GM23338 (cell line): ENCODE results near the gene C22orf42. TPM values are rescaled to one million over a fixed set of nuclear protein-coding genes. Genes with fewer than 3 reads are reported as not detected.
"Not testable (repeated sequence)": the region's sequence is repeated elsewhere in the genome, so short reads cannot be mapped to it uniquely, and the experiment has no call there.

ENCODE experiments used
- ATAC-seq: fragments of 200-7000 bp; cut with Tn5 transposase; 3 replicates; pipeline ENCODE4 v1.9.1; 2020
- DNase-seq: peaks from one replicate; pipeline ENCODE4 v3.0.0-alpha.2; 2015; ENCODE audit warnings: low spot score
- H2AFZ ChIP-seq: fragments of 200-600 bp; sonication (generic); 2 replicates; pipeline ENCODE4 v1.8.0; 2016; ENCODE audit warnings: antibody characterized with exemption, mild to moderate bottlenecking, moderate library complexity
- H3F3A ChIP-seq: fragments of 200-600 bp; sonication (generic); replicated peaks from 2 replicates; pipeline ENCODE4 v1.8.0; 2017; ENCODE audit warnings: antibody characterized with exemption, mixed run types, low read depth
- H3K27ac ChIP-seq: fragments of 200-600 bp; sonication (generic); 2 replicates; pipeline ENCODE4 v1.6.1; 2016; ENCODE audit warnings: low read depth
- H3K27me3 ChIP-seq: fragments of 200-600 bp; sonication (generic); 2 replicates; pipeline ENCODE4 v1.8.0; 2016; ENCODE audit warnings: mild to moderate bottlenecking, mixed run types, moderate library complexity; ENCODE audit not compliant: insufficient read depth
- H3K36me3 ChIP-seq: fragments of 200-600 bp; sonication (generic); 2 replicates; pipeline ENCODE4 v1.8.0; 2016; ENCODE audit warnings: mild to moderate bottlenecking; ENCODE audit not compliant: insufficient read depth
- H3K4me1 ChIP-seq: fragments of 200-600 bp; sonication (generic); 2 replicates; pipeline ENCODE4 v1.8.0; 2016; ENCODE audit warnings: mild to moderate bottlenecking, moderate library complexity; ENCODE audit not compliant: insufficient read depth
- H3K4me2 ChIP-seq: fragments of 200-600 bp; sonication (generic); 2 replicates; pipeline ENCODE4 v1.7.1; 2017; ENCODE audit warnings: mixed run types
- H3K4me3 ChIP-seq: fragments of 200-600 bp; sonication (generic); 2 replicates; pipeline ENCODE4 v1.6.1; 2016; ENCODE audit warnings: mixed run types
- H3K79me2 ChIP-seq: fragments of 200-600 bp; sonication (generic); replicated peaks from 2 replicates; pipeline ENCODE4 v1.8.0; 2017; ENCODE audit warnings: mild to moderate bottlenecking; ENCODE audit not compliant: insufficient read depth
- H3K9me2 ChIP-seq: fragments of 200-600 bp; sonication (generic); 2 replicates; pipeline ENCODE4 v1.8.0; 2017; ENCODE audit not compliant: insufficient read depth
- H4K20me1 ChIP-seq: fragments of 200-600 bp; sonication (generic); replicated peaks from 2 replicates; pipeline ENCODE4 v1.8.0; 2017; ENCODE audit warnings: mild to moderate bottlenecking; ENCODE audit not compliant: insufficient read depth
- H3K27ac Mint-ChIP-seq: 2 replicates; pipeline ENCODE4 v1.8.0; 2020; ENCODE audit warnings: inconsistent platforms, mild to moderate bottlenecking, moderate library complexity, mixed read lengths
- H3K27me3 Mint-ChIP-seq: 3 replicates; pipeline ENCODE4 v1.8.0; 2022; ENCODE audit warnings: low read depth, mild to moderate bottlenecking, moderate library complexity, mixed read lengths, inconsistent platforms; ENCODE audit not compliant: insufficient read depth, poor library complexity
- H3K36me3 Mint-ChIP-seq: 3 replicates; pipeline ENCODE4 v1.8.0; 2021; ENCODE audit warnings: low read depth, mild to moderate bottlenecking, inconsistent platforms, moderate library complexity, mixed read lengths
- H3K4me1 Mint-ChIP-seq: 3 replicates; pipeline ENCODE4 v1.8.0; 2020; ENCODE audit warnings: mild to moderate bottlenecking, inconsistent platforms, mixed read lengths
- H3K4me3 Mint-ChIP-seq: 3 replicates; pipeline ENCODE4 v1.8.0; 2021; ENCODE audit warnings: moderate library complexity, mild to moderate bottlenecking, inconsistent platforms, mixed read lengths
- H3K9me3 Mint-ChIP-seq: 3 replicates; pipeline ENCODE4 v1.8.0; 2020; ENCODE audit warnings: moderate library complexity, mild to moderate bottlenecking, inconsistent platforms, mixed read lengths
- JUNB ChIP-seq: IDR thresholded peaks from one replicate; pipeline ENCODE4 v1.6.1; 2016; ENCODE audit warnings: antibody characterized with exemption; ENCODE audit not compliant: unreplicated experiment
- POLR2AphosphoS5 ChIP-seq: IDR thresholded peaks from 2 replicates; pipeline ENCODE4 v1.6.1; 2016; ENCODE audit warnings: antibody characterized with exemption, low read depth
- ZNF331 ChIP-seq: fragments of 250-450 bp; sonication (Bioruptor Pico); IDR thresholded peaks from 2 replicates; pipeline ENCODE4 v1.5.0; 2020; ENCODE audit warnings: low read depth, mild to moderate bottlenecking, moderate library complexity
- polyA plus RNA-seq: library from polyadenylated mRNA; unstranded; fragments of >200 nt; fragmentation: Nextera tagmentation; extraction: Ambion mirVana; gene quantifications from 2 replicates; pipeline ENCODE4 v1.2.1, GENCODE V29; 2016
- total RNA-seq: library from RNA; depleted of rRNA; stranded (reverse); fragments of >200 nt; shearing (Covaris generic); gene quantifications from 2 replicates; pipeline ENCODE4 v1.2.3, GENCODE V29; 2014
- TF ChIP-seq, protein P1 (sequence below): IDR thresholded peaks from one replicate; pipeline ENCODE4 v1.6.1; 2018; ENCODE audit warnings: antibody characterized with exemption; ENCODE audit not compliant: unreplicated experiment
- TF ChIP-seq, protein P2 (sequence below), 2 experiments: fragments of 200-600 bp in 1 of 2; sonication (generic) in 1 of 2; conservative IDR thresholded peaks; 2 replicates each; pipeline versions ENCODE4 v1.5.1 to v1.6.1; 2016 to 2017; ENCODE audit warnings: antibody characterized with exemption in 2 of 2, low read depth in 2 of 2, mild to moderate bottlenecking in 2 of 2, moderate library complexity in 1 of 2
- TF ChIP-seq, protein P3 (sequence below): IDR thresholded peaks from 2 replicates; pipeline ENCODE4 v1.6.1; 2016; ENCODE audit warnings: antibody characterized with exemption

C22orf42 gene
- total and polyA plus RNA-seq, 2 experiments from 2014 or later = 0.76 to 1.2 TPM

DNA sequence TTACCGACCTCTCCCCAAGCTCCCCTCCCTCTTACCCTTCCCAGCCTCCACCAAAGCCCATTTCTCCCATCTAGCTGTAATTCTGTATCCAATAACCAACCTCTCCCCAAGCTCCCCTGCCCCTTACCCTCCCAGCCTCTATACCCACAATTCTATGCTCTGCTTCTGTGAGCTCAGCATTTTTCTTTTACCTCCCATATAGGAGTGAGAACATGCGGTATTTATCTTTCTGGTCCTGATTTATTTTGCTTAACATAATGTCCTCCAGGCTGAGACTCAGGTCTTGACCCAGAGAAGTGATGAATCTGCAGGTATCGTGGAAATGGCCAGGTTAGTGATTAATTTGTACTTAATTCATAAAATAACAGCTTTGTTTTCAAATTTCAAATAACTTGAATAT is 36.8 kb upstream of the C22orf42 start:
- not testable (repeated sequence) for H3K27me3 Mint-ChIP-seq, H3K27ac ChIP-seq, H3K4me1 Mint-ChIP-seq, H3K4me1 ChIP-seq, H3K27ac Mint-ChIP-seq, H2AFZ ChIP-seq, H3K9me2 ChIP-seq, H3K4me3 ChIP-seq, H4K20me1 ChIP-seq, H3K36me3 ChIP-seq, H3F3A ChIP-seq, H3K27me3 ChIP-seq, ATAC-seq, H3K9me3 Mint-ChIP-seq, H3K4me3 Mint-ChIP-seq, H3K36me3 Mint-ChIP-seq, DNase-seq, H3K4me2 ChIP-seq, H3K79me2 ChIP-seq

DNA sequence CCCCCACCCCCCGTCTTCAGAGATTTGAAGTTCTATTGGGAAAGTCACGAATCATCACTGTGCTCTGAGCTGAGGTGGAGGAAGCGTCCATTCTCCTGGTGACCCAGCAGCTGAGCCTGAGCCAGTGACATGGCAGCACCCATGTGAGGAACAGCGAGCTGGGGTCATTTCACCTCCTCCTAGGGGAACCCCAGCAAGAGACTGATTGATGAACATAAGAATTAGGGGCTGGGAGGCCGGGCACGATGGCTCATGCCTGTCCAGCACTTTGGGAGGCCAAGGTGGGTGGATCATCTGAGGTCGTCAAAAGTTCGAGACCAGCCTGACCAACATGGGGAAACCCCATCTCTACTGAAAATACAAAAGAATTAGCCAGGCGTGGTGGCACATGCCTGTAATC is 34.2 kb upstream of the C22orf42 start:
- H3K4me2 ChIP-seq, H3K79me2 ChIP-seq, H3K36me3 ChIP-seq, ATAC-seq, H3K9me2 ChIP-seq, H3K36me3 Mint-ChIP-seq, H4K20me1 ChIP-seq, DNase-seq, H3K27ac Mint-ChIP-seq, H3K27me3 ChIP-seq, H3K27me3 Mint-ChIP-seq, H3K4me3 Mint-ChIP-seq, H2AFZ ChIP-seq, H3K4me1 Mint-ChIP-seq, H3F3A ChIP-seq, H3K9me3 Mint-ChIP-seq, H3K4me1 ChIP-seq, H3K27ac ChIP-seq, H3K4me3 ChIP-seq: not testable (repeated sequence)

DNA sequence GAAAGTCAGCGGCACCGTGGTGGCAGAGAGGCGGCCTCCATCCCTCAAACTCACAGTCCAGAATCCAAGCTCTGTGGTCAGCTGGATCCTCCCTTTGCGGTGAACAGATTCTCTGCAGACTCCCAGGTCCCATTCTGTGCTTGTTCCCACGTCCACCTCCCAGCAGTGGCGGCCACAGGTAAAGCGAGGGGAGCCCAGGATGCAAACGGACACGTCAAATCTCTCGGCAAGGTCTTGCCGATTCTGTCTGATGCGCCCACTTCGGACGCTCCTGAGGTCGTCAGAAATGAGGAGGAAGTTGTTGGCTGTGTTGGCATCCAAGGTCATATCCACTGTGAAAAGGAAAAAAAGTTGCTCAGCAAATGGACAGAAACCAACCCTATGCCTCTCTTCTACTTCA is 31.9 kb upstream of the C22orf42 start:
- not testable (repeated sequence) for H3K27ac ChIP-seq, H3K79me2 ChIP-seq, H3K4me1 ChIP-seq, H3K9me3 Mint-ChIP-seq, H3K36me3 Mint-ChIP-seq, H3K4me2 ChIP-seq, H3K4me1 Mint-ChIP-seq, H3K4me3 Mint-ChIP-seq, H3F3A ChIP-seq, H4K20me1 ChIP-seq, H2AFZ ChIP-seq, ATAC-seq, H3K27ac Mint-ChIP-seq, H3K27me3 ChIP-seq, H3K9me2 ChIP-seq, H3K36me3 ChIP-seq, H3K4me3 ChIP-seq, DNase-seq
- H3K27me3 Mint-ChIP-seq = peaks cover 11% of the 10 kb centered on the region

DNA sequence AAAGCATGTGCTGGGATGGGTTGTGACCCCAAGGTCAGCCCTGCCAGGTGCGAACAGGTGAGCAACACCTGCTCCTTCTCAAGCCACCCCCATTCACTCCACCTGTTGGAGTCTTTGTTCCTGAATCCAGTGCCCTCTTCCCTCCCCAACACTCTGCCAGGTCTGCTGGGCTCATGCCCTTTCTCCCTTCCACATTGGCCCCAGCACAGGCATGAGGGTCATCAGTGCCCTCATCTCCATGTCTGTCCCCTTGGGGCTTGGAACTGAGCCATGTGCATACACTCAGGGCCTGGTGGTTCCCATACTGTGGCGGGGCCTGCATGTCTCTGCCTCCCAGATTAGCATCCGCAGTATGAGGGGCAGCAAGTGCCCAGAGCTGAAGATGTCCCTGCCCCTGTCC is 26.7 kb upstream of the C22orf42 start:
- no peaks in the 10 kb centered on the region for H3K9me2 ChIP-seq
- H3K79me2 ChIP-seq = no peaks in the 10 kb centered on the region
- H2AFZ ChIP-seq = no peak overlapping the region
- Mint-ChIP-seq H3K4me1 (no peaks in the 10 kb centered on the region), H3K27me3 (peaks cover 5% of the 10 kb centered on the region), H3K27ac (no peak overlapping the region), H3K9me3 (no peaks in the 10 kb centered on the region), H3K4me3 (no peak overlapping the region), H3K36me3 (no peaks in the 10 kb centered on the region)
- no peaks in the 10 kb centered on the region for H3K4me1 ChIP-seq
- DNase-seq (no peak), ATAC-seq (no peak)
- no peak overlapping the region for H3K4me2 ChIP-seq
- no peak overlapping the region for H3K4me3 ChIP-seq
- no peaks in the 10 kb centered on the region for H3F3A ChIP-seq
- H3K27ac ChIP-seq = no peak overlapping the region
- H3K36me3 ChIP-seq = no peaks in the 10 kb centered on the region
- no peaks in the 10 kb centered on the region for H4K20me1 ChIP-seq
- no peaks in the 10 kb centered on the region for H3K27me3 ChIP-seq
- TF ChIP-seq JUNB (no peak), POLR2AphosphoS5 (no peak), ZNF331 (CRISPR knock-in tag) (no peak)
- TF ChIP-seq, protein P1, sequence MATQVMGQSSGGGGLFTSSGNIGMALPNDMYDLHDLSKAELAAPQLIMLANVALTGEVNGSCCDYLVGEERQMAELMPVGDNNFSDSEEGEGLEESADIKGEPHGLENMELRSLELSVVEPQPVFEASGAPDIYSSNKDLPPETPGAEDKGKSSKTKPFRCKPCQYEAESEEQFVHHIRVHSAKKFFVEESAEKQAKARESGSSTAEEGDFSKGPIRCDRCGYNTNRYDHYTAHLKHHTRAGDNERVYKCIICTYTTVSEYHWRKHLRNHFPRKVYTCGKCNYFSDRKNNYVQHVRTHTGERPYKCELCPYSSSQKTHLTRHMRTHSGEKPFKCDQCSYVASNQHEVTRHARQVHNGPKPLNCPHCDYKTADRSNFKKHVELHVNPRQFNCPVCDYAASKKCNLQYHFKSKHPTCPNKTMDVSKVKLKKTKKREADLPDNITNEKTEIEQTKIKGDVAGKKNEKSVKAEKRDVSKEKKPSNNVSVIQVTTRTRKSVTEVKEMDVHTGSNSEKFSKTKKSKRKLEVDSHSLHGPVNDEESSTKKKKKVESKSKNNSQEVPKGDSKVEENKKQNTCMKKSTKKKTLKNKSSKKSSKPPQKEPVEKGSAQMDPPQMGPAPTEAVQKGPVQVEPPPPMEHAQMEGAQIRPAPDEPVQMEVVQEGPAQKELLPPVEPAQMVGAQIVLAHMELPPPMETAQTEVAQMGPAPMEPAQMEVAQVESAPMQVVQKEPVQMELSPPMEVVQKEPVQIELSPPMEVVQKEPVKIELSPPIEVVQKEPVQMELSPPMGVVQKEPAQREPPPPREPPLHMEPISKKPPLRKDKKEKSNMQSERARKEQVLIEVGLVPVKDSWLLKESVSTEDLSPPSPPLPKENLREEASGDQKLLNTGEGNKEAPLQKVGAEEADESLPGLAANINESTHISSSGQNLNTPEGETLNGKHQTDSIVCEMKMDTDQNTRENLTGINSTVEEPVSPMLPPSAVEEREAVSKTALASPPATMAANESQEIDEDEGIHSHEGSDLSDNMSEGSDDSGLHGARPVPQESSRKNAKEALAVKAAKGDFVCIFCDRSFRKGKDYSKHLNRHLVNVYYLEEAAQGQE = no peak
- TF ChIP-seq, protein P2, sequence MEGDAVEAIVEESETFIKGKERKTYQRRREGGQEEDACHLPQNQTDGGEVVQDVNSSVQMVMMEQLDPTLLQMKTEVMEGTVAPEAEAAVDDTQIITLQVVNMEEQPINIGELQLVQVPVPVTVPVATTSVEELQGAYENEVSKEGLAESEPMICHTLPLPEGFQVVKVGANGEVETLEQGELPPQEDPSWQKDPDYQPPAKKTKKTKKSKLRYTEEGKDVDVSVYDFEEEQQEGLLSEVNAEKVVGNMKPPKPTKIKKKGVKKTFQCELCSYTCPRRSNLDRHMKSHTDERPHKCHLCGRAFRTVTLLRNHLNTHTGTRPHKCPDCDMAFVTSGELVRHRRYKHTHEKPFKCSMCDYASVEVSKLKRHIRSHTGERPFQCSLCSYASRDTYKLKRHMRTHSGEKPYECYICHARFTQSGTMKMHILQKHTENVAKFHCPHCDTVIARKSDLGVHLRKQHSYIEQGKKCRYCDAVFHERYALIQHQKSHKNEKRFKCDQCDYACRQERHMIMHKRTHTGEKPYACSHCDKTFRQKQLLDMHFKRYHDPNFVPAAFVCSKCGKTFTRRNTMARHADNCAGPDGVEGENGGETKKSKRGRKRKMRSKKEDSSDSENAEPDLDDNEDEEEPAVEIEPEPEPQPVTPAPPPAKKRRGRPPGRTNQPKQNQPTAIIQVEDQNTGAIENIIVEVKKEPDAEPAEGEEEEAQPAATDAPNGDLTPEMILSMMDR (conservative IDR thresholded peaks at IDR 0.05; ENCODE audit: low read depth in 2 of 2) = no peak
- TF ChIP-seq, protein P3, sequence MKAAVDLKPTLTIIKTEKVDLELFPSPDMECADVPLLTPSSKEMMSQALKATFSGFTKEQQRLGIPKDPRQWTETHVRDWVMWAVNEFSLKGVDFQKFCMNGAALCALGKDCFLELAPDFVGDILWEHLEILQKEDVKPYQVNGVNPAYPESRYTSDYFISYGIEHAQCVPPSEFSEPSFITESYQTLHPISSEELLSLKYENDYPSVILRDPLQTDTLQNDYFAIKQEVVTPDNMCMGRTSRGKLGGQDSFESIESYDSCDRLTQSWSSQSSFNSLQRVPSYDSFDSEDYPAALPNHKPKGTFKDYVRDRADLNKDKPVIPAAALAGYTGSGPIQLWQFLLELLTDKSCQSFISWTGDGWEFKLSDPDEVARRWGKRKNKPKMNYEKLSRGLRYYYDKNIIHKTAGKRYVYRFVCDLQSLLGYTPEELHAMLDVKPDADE = no peak
